SU-DHL-6 (cell line): ENCODE results near the gene RPTOR.

ENCODE experiments used
- H2AFZ ChIP-seq: fragments of 200-600 bp; sonication (generic); 2 replicates; pipeline ENCODE4 v1.6.1; 2014; ENCODE audit warnings: low read depth, mild to moderate bottlenecking, moderate library complexity, mixed read lengths, antibody characterized with exemption, low read length; ENCODE audit not compliant: severe bottlenecking
- H3F3A ChIP-seq: fragments of 200-600 bp; shearing (Covaris generic); 2 replicates; pipeline ENCODE4 v1.6.0; 2016; ENCODE audit warnings: antibody characterized with exemption, mild to moderate bottlenecking; ENCODE audit not compliant: insufficient read depth
- H3K27ac ChIP-seq: fragments of 200-600 bp; sonication (generic); 2 replicates; pipeline ENCODE4 v1.5.1; 2016; ENCODE audit warnings: low read depth, mild to moderate bottlenecking, low read length, moderate library complexity, mixed read lengths
- H3K27me3 ChIP-seq: fragments of 200-600 bp; sonication (generic), shearing (Covaris generic); 2 replicates; pipeline ENCODE4 v1.6.0; 2014; ENCODE audit warnings: mild to moderate bottlenecking, low read length
- H3K36me3 ChIP-seq: fragments of 200-600 bp; sonication (generic); 2 replicates; pipeline ENCODE4 v1.6.1; 2014; ENCODE audit warnings: mild to moderate bottlenecking, low read length, mixed read lengths
- H3K4me2 ChIP-seq: fragments of 300-600, 200-600 bp; shearing (Covaris generic), sonication (generic); 2 replicates; pipeline ENCODE4 v1.6.0; 2014; ENCODE audit warnings: low read length, low read depth, mild to moderate bottlenecking; ENCODE audit not compliant: poor library complexity, severe bottlenecking
- H3K4me3 ChIP-seq: fragments of 200-600 bp; sonication (generic); 2 replicates; pipeline ENCODE4 v1.5.1; 2014; ENCODE audit warnings: antibody characterized with exemption, low read length, mild to moderate bottlenecking, mixed read lengths; ENCODE audit not compliant: insufficient read depth, poor library complexity, severe bottlenecking
- H3K79me2 ChIP-seq: fragments of 200-600 bp; sonication (generic); 2 replicates; pipeline ENCODE4 v1.6.1; 2014; ENCODE audit warnings: mild to moderate bottlenecking, low read length, moderate library complexity; ENCODE audit not compliant: insufficient read depth
- H3K9ac ChIP-seq: fragments of 200-600 bp; sonication (generic); 2 replicates; pipeline ENCODE4 v1.7.0; 2014; ENCODE audit warnings: mild to moderate bottlenecking, low read length
- H3K9me2 ChIP-seq: fragments of 200-600 bp; sonication (generic); replicated peaks from 2 replicates; pipeline ENCODE4 v1.6.1; 2014; ENCODE audit warnings: low read length; ENCODE audit not compliant: insufficient read depth
- H3K9me3 ChIP-seq: fragments of 200-600 bp; sonication (generic); 2 replicates; pipeline ENCODE4 v1.6.1; 2014; ENCODE audit warnings: low read length, mixed read lengths; ENCODE audit not compliant: insufficient read depth
- H4K20me1 ChIP-seq: fragments of 200-600 bp; sonication (generic); 2 replicates; pipeline ENCODE4 v1.6.1; 2014; ENCODE audit warnings: low read depth, mild to moderate bottlenecking, antibody characterized with exemption, low read length, moderate library complexity, mixed read lengths
- EZH2phosphoT487 ChIP-seq: fragments of 200-600 bp; sonication (generic), shearing (Covaris generic); conservative IDR thresholded peaks from 2 replicates; pipeline ENCODE4 v1.6.1; 2018; ENCODE audit warnings: mild to moderate bottlenecking, antibody characterized with exemption, low read length, moderate library complexity, mixed read lengths
- TF ChIP-seq, protein P1 (sequence below): fragments of 200-600 bp; sonication (generic); IDR thresholded peaks from one replicate; pipeline ENCODE4 v1.5.1; 2017; ENCODE audit warnings: antibody characterized with exemption, mild to moderate bottlenecking, low read length, moderate library complexity; ENCODE audit not compliant: insufficient read depth, poor library complexity, severe bottlenecking

Gene RPTOR

DNA sequence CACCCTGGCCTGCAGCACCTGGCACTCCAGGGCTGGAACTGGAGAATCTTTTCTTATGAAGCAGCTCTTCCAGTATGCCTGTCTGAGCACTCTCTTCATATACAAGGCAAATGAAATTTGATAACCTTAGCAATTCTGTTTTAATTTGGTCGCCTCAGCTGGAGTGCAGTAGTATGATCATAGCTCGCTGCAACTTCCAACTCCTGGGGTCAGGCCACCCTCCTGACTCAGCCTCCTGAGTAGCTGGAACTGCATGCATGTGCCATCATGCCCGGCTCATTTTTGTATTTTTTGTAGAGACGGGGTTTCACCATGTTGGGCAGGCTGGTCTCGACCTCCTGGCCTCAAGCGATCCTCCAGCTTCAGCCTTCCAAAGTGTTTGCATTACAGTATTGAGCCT lies 306.2 kb downstream of the RPTOR start:
- Histone ChIP-seq H3K4me3 (no peak overlapping the region), H3K36me3 (no peaks in the 10 kb centered on the region), H3K4me2 (no peak overlapping the region), H3K9ac (no peak overlapping the region), H3K9me3 (no peaks in the 10 kb centered on the region), H2AFZ (no peak overlapping the region), H3K79me2 (no peaks in the 10 kb centered on the region), H4K20me1 (no peaks in the 10 kb centered on the region), H3K9me2 (no peaks in the 10 kb centered on the region), H3K27me3 (no peaks in the 10 kb centered on the region), H3F3A (no peaks in the 10 kb centered on the region), H3K27ac (no peak overlapping the region)
- TF ChIP-seq, protein P1, sequence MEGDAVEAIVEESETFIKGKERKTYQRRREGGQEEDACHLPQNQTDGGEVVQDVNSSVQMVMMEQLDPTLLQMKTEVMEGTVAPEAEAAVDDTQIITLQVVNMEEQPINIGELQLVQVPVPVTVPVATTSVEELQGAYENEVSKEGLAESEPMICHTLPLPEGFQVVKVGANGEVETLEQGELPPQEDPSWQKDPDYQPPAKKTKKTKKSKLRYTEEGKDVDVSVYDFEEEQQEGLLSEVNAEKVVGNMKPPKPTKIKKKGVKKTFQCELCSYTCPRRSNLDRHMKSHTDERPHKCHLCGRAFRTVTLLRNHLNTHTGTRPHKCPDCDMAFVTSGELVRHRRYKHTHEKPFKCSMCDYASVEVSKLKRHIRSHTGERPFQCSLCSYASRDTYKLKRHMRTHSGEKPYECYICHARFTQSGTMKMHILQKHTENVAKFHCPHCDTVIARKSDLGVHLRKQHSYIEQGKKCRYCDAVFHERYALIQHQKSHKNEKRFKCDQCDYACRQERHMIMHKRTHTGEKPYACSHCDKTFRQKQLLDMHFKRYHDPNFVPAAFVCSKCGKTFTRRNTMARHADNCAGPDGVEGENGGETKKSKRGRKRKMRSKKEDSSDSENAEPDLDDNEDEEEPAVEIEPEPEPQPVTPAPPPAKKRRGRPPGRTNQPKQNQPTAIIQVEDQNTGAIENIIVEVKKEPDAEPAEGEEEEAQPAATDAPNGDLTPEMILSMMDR, result no peak
- TF ChIP-seq EZH2phosphoT487, result no peak

DNA sequence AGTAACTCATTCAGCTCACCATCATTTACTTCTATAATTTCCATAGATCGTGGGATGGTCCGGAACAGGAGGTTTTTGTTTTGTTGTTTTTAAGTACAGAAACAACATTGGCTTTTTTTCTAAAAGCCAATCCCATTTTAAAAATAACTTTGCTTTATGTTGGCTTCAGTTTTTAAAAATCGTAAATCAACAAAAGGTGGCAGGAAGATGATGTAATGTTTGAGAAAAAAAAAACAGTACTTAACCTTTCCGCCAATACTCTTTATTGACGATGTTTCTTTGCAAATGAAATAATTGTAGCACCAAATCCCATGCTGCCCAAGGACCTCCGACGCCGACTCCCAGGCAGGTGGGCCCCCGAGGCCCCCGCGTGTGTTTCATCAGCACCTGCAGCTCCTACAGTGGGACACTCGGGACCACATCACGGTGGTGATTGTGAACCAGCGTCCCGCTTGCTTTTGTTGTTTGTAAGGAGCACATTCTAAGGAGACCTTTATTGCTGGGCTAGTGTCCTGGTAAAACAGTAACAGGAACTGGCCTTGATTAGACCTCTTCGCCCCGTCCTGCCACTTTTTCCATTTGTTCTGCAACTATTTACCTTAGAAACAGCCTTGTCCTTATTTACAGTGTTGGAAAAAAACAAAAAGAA lies 306.8 kb downstream of the RPTOR start:
- H3K9me2 ChIP-seq, result no peaks in the 10 kb centered on the region
- no peak overlapping the region for H3K27ac ChIP-seq
- H3K4me3 ChIP-seq, result no peak overlapping the region
- no peaks in the 10 kb centered on the region for H3K36me3 ChIP-seq
- TF ChIP-seq, protein P1, result no peak
- no peak for TF ChIP-seq EZH2phosphoT487
- no peaks in the 10 kb centered on the region for H3K27me3 ChIP-seq
- H3K4me2 ChIP-seq, result no peak overlapping the region
- no peaks in the 10 kb centered on the region for H3K9me3 ChIP-seq
- no peaks in the 10 kb centered on the region for H3K79me2 ChIP-seq
- H3F3A ChIP-seq, result no peaks in the 10 kb centered on the region
- H3K9ac ChIP-seq, result no peak overlapping the region
- H2AFZ ChIP-seq, result no peak overlapping the region
- no peaks in the 10 kb centered on the region for H4K20me1 ChIP-seq

DNA sequence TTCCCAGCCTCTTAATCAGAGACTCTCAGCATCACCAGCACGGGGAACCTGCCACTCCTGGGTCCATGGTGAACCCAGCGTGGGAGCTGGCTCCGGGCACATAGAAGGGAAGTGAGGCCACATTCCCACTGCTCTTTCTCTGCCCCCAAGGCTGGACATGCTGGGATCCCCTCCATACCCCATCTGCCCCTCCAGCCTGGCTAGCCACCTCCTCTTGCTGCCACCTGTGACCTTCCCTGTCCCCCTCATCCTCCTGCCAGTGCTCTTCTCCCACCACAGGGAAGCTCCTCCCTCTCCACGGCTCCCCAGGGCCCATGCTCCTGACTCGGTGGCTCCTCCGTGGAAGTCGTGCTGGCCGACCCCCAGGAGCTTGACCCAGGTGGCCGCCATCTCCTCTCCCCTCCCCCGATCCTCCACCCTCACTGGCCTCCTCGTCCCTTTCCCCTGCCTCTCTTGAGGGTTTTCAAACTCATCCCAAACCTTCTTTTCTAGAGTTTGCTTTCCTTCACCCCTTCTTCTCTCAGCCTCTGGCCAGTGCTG lies 307.9 kb downstream of the RPTOR start:
- Histone ChIP-seq H3K4me3 (no peak overlapping the region), H3K27me3 (no peaks in the 10 kb centered on the region), H2AFZ (no peak overlapping the region), H4K20me1 (no peaks in the 10 kb centered on the region), H3K9me3 (no peaks in the 10 kb centered on the region), H3F3A (no peaks in the 10 kb centered on the region), H3K4me2 (no peak overlapping the region), H3K9ac (no peak overlapping the region), H3K9me2 (no peaks in the 10 kb centered on the region), H3K36me3 (no peaks in the 10 kb centered on the region), H3K79me2 (no peaks in the 10 kb centered on the region), H3K27ac (no peak overlapping the region)
- TF ChIP-seq, protein P1, result no peak
- TF ChIP-seq EZH2phosphoT487, result no peak
